Activated T-cell treated with anti-CD3 and anti-CD28 coated beads, Interleukin-2, amount 50 U/mL, for 4 hours (primary cell): Measurements from ENCODE around the gene TM7SF2. TPM values are rescaled to one million over a fixed set of nuclear protein-coding genes. Genes with fewer than 3 reads are reported as not detected.
"Not testable (repeated sequence)": the region's sequence is repeated elsewhere in the genome, so short reads cannot be mapped to it uniquely, and the experiment has no call there.

Experiments
- ATAC-seq, 2 donors: fragments of 200-7000 bp; cut with Tn5 transposase; one replicate each; pipeline ENCODE4 v1.10.0; 2021
- DNase-seq: peaks from one replicate; pipeline ENCODE4 v3.0.0-alpha.2; 2020
- H3K27me3 Mint-ChIP-seq: one replicate; pipeline ENCODE4 v1.8.0; 2021; ENCODE audit warnings: low read depth, mixed read lengths
- H3K36me3 Mint-ChIP-seq: one replicate; pipeline ENCODE4 v1.8.0; 2022; ENCODE audit warnings: mixed read lengths; ENCODE audit not compliant: insufficient read depth
- H3K4me1 Mint-ChIP-seq: one replicate; pipeline ENCODE4 v1.8.0; 2021; ENCODE audit warnings: low read depth, mixed read lengths
- H3K4me3 Mint-ChIP-seq: one replicate; pipeline ENCODE4 v1.8.0; 2021; ENCODE audit warnings: mild to moderate bottlenecking, moderate library complexity, mixed read lengths
- H3K9me3 Mint-ChIP-seq: one replicate; pipeline ENCODE4 v1.8.0; 2021; ENCODE audit warnings: mixed read lengths
- total RNA-seq, 3 donors: library from RNA; stranded (reverse); gene quantifications; one replicate each; pipeline ENCODE4 v1.2.1, GENCODE V29; 2021

Gene TM7SF2
- total RNA-seq, 3 donors from 2014 or later = 18.4 to 19.4 (median 18.7) TPM

DNA sequence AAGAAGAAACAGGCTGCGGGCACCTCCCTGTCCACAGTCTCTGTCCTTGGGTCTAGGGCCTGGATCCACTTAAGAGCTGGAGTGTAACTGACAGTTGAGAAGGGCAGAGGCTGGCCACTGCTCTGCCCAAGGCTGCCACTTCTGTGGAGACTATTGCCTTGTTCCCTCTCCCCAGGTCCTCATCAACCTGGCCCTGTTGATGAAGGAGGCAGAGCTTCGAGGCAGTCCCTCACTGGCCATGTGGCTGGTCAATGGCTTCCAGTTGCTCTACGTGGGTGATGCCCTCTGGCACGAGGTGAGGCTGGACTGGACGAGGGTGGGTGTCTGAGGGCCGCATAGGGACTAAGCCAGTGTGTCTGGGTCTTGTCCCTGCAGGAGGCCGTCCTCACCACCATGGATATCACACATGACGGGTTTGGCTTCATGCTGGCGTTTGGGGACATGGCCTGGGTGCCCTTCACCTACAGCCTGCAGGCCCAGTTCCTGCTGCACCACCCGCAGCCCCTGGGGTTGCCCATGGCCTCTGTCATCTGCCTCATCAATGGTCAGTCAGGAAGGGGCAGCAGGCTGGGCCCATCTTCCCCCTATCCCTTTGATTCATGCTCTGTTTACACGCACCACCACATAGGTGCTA is 3.0 kb downstream of the TM7SF2 start:
- ATAC-seq (no peak), DNase-seq (no peak)
- H3K9me3 Mint-ChIP-seq = no peaks in the 10 kb centered on the region
- H3K27me3 Mint-ChIP-seq = no peaks in the 10 kb centered on the region
- H3K4me1 Mint-ChIP-seq = peaks cover 60% of the 10 kb centered on the region
- H3K36me3 Mint-ChIP-seq = peaks cover 14% of the 10 kb centered on the region
- no peak overlapping the region for H3K4me3 Mint-ChIP-seq

DNA sequence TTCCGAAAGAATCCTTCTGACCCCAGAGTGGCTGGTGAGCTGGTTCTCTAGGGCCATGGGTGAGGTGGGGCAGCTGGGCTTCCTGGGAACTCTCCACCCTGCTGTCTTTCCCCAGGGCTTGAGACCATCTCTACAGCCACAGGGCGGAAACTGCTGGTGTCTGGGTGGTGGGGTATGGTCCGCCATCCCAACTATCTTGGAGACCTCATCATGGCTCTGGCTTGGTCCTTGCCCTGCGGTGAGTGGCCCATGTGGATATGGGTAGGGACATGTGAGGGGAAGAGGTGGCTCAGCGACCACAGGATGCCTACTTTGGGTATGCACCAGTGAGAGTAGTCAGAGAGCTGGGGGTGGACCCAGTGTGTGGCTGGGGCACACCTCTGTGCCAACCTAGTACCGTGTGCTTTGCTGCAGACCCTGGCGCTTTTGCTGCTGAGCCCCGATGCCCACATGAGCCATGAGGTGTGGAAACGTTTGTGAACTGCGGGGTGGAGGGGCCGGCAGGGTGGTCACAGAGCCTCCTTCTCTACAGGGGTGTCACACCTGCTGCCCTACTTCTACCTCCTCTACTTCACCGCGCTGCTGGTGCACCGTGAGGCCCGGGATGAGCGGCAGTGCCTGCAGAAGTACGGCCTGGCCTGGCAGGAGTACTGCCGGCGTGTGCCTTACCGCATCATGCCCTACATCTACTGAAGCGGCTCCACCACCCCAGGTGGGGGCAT is 3.9 kb downstream of the TM7SF2 start:
- DNase-seq (no peak), ATAC-seq (no peak)
- Mint-ChIP-seq H3K9me3 (no peaks in the 10 kb centered on the region), H3K27me3 (no peaks in the 10 kb centered on the region), H3K4me1 (peaks cover 62% of the 10 kb centered on the region), H3K4me3 (peak overlapping the region; percentile 88), H3K36me3 (peaks cover 16% of the 10 kb centered on the region)

DNA sequence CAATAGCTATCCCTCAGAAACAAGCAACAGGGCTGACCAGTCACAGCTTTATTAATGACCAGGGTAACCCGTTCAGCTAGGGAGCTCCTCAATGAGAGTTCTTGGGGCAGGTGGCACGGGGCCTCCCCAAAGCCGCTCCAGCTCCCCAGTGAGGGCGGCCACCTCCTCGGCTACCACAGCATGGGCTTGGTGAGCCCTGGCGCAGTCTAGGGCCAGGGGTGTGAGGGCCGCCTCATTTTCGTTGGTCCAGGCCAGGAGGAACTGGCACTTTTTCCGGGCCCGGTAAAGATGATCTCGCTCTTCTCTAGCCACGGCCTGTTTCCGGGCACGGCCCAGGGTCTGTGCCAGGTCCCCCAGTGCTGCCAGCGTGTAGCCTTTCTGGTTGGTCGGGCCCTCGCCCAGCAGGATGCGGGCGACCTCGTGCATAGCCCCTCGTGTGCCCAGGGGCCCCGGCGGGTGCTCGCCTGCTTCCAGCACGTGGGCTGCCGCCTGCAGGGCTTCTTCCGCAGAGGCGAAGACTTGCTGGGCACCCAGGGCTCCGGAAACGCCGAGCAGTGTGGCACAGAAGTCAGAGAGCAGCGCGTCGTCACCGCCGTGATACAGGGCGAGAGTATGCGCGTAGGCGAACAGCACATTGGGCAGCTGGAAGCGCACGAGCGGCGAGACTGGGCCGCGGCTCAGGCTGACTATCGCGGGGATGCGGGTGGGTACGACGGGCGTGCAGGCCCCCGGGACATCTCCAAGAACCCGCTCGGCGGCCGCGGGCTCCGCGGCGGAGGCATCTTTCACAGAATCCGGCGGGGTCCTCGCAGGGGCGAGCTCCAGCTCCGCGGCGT is 4.9 kb downstream of the TM7SF2 start:
- Mint-ChIP-seq H3K4me3 (peak overlapping the region; percentile 88), H3K4me1 (peaks cover 60% of the 10 kb centered on the region), H3K27me3 (no peaks in the 10 kb centered on the region), H3K36me3 (peaks cover 25% of the 10 kb centered on the region), H3K9me3 (no peaks in the 10 kb centered on the region)
- DNase-seq = peak; percentile 61
- peak; percentile 26 to 31 for ATAC-seq

DNA sequence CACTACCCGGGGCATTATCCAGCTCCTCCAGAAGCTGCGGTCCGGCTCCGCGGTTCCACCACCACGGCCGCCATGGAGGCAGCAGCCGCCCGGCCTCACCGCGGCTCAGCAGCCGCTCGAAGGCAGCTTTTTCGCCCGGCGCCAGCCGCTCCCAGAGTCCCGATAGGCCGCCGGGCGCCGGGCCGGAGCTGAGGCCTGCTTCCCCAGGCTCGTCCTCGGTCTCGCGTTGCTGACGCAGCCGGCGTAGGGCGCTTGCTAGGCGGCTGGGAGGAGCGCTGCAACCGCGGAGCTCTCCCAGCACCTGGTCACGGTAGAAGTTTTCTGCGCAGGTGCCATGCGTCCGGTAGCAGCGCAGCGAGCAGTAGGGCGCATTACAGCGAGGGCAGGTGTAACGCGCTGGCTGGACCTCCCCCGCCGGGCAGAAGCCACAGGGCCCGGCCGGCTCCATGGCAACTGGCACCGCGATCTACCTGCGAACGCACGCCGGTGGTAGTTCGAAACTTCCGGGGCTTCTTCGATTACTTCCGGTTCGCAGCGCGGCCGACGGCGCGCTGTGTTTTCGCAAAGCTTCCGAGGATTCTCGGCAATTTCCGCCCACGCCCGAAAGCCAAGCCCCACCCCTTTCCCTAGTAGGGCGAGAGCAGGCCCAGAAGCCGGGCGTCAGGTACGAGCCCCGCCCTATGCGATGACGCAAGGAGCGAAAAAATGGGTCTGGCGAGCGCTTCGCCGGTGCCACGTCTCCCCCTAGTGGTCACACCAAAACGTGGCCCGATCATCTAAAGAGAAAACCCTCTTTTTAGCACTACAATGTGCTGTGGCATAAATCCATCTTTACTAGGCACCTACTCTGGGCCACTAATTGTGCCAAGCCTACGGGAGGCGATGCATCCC is 5.8 kb downstream of the TM7SF2 start, which contains the start of gene ZNHIT2:
Gene ZNHIT2 (minus strand): TSS at position 496 of the 891 bp plus-strand sequence. CDS start 48 bp downstream, at position 448.
- ATAC-seq = peak; percentile 62 to 67
- Mint-ChIP-seq H3K36me3 (peaks cover 31% of the 10 kb centered on the region), H3K9me3 (no peaks in the 10 kb centered on the region), H3K4me3 (peak within 1 kb of the TSS; percentile 88), H3K27me3 (no peaks in the 10 kb centered on the region), H3K4me1 (peaks cover 57% of the 10 kb centered on the region)
- peak; percentile 100 for DNase-seq

DNA sequence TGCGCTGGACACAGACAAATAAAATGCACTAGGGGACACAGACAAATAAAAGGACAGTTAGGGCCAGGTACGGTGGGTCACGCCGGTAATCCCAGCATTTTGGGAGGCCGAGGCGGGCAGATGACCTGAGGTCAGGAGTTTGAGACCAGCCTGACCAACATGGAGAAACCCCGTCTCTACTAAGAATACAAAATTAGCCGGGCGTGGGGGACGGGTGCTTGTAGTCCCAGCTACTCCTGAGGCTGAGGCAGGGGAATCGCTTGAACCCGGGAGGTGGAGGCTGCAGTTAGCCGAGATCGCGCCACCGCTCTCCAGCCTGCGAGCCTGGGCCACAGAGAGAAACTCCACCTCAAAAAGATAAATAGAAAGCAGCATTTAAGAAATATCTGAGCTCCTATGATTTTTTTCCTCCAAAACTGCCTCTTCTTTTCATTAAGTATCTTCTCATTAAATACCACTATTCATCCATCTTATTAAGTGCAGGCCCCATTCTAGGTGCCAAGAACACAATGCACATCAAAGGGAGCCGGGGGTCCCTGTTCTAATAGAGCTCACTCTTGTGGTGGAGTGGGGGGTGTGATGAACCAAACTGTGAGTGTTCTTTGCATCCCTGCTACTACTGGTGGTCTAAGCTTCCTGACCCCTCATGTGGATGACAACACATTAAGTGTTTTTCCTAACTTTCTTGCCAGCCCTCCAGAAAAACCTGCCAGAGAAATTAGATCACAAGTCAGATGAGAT is 6.6 kb downstream of the TM7SF2 start:
- peaks cover 32% of the 10 kb centered on the region for H3K36me3 Mint-ChIP-seq
- H3K4me1 Mint-ChIP-seq = peaks cover 58% of the 10 kb centered on the region
- DNase-seq = no peak

DNA sequence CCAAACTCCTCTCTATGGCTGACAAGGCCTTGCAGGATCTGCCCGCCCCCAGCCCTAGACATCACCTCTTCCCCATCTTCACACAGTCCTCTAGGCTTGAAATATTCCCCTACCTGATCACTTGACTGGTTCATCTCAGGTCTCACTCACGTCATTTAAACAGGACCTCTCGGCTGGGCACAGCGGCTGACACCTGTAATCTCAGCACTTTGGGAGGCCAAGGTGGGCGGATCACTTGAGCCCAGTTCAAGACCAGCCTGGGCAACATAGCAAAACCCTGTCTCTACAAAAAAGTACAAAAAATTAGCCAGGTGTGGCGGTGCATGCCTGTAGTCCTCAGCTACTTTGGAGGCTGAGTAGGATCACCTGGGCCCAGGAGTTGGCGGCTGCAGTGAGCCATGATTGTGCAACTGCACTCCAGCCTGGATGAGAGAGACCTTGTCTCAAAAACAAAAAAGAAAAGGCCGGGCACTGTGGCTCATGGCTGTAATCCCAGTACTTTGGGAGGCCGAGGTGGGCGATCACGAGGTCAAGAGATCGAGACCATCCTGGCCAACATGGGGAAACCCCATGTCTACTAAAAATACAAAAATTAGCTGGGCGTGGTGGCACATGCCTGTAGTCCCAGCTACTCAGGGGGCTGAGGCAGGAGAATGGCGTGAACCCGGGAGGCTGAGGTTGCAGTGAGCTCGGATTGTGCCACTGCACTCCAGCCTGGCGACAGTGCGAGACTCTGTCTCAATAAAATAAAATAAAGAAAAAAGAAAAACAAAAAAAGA is 7.4 kb downstream of the TM7SF2 start:
- H3K27me3 Mint-ChIP-seq, DNase-seq, ATAC-seq, H3K9me3 Mint-ChIP-seq: not testable (repeated sequence)
- Mint-ChIP-seq H3K4me1 (peaks cover 53% of the 10 kb centered on the region), H3K36me3 (peaks cover 32% of the 10 kb centered on the region), H3K4me3 (peak overlapping the region; percentile 100)

More for the DNA sequence above, 6.6 kb downstream of the TM7SF2 start:
- Mint-ChIP-seq H3K27me3 (no peaks in the 10 kb centered on the region), H3K9me3 (no peaks in the 10 kb centered on the region), H3K4me3 (peak overlapping the region; percentile 88)
- no peak for ATAC-seq

DNA sequence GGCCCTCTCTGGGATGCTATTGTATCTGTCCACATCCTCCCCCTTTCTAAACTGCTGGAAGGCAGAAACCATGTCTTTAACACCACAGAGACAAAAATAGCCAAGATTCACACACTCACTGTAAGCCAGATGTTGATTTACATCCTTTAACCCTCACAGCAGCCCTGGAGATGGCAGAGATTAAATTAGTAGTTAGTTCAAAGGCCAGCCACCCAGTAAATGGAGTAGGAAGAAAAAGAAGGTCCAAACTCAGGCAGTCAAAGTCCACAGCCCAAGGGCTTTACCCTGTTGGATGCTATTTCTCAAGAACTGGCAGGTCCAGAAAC is 8.0 kb downstream of the TM7SF2 start:
- no peaks in the 10 kb centered on the region for H3K27me3 Mint-ChIP-seq
- H3K36me3 Mint-ChIP-seq = peaks cover 34% of the 10 kb centered on the region
- DNase-seq = no peak
- H3K9me3 Mint-ChIP-seq = no peaks in the 10 kb centered on the region
- H3K4me1 Mint-ChIP-seq = peaks cover 56% of the 10 kb centered on the region
- H3K4me3 Mint-ChIP-seq = peak overlapping the region; percentile 100
- no peak for ATAC-seq

DNA sequence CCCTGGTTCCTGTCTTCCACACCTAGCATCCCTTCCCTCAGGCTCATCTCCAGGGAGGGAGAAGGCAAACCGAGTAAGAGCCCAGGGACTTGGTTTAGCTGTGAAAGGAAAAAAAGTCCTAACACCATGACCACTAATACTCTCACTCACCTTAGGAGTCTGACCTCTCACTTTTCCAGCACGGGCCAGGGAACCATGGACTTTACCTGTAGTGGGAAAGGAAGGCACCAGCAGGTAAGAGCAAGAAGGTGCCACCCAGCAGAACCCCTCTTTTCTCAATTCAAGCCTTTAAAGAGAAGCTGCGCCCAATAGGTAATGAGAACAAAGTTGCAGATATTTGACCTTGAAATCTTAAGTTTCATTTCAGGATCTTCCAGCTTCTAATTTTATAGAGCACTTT is 9.2 kb downstream of the TM7SF2 start:
- H3K9me3 Mint-ChIP-seq = no peaks in the 10 kb centered on the region
- no peaks in the 10 kb centered on the region for H3K27me3 Mint-ChIP-seq
- no peak for DNase-seq
- H3K4me1 Mint-ChIP-seq = peaks cover 55% of the 10 kb centered on the region
- no peak for ATAC-seq
- peak overlapping the region; percentile 100 for H3K4me3 Mint-ChIP-seq
- H3K36me3 Mint-ChIP-seq = peaks cover 37% of the 10 kb centered on the region

DNA sequence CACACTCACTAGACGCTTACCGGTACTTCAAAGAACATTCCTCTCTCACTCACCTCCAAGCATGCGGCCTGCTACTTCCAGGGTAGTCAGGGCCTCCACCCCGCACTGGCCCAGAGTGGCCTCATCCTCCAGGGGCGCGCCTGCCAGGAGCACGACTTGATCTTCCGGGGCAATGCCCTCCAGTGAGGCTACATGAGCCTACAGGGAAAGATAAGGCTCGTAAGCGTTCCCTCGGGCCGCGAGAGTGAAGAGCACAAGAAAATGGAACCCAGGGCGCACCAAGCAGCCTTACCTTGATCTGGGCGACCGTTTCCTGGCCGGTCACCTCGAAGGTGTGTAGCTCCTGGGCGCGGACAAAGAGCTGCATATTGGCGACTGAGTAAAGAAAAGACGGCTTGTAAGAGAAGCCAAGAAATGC is 9.8 kb downstream of the TM7SF2 start:
- no peak for ATAC-seq
- Mint-ChIP-seq H3K4me3 (peak overlapping the region; percentile 100), H3K36me3 (peaks cover 37% of the 10 kb centered on the region), H3K9me3 (no peaks in the 10 kb centered on the region), H3K4me1 (peaks cover 49% of the 10 kb centered on the region), H3K27me3 (no peaks in the 10 kb centered on the region)
- DNase-seq = no peak

DNA sequence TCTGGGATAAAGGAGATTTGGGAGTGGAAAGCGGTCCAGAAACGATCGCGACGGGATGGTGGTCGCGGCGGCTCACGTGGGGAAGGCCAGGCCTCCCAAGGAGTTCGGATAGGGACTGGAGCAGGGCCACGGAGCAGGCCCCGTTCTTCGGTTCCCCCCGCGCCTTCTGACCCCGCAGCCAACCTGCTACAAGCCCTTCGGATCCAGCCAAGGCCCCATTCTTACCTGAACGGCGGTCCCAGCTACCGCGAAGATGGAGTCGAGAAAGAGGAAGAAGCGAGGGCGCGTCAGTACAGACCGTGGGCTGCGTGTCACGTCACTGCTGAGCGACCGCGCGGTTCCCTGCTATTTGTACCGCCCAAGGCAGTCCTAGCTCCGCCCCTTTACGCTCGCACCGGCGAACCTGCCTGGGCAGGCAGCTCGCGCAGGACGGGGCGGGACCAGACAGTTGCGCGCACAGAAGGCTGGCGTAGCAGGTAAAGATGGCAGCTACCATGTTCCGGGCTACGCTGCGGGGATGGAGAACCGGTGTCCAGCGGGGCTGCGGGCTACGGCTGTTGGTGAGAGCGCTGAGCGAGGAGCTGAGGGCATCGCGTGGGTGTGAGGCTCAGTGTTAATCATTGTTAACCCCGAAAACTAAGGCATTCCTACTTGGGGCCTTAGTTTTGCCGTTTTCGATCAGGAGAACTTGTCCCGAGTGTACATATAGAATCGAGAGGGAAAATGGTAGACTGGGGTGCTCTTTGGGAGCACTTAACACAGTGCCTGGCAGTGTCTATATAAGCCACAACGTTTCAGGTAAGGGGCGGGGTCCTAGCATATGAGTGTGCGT is 10.4 kb downstream of the TM7SF2 start, which contains the start of the genes FAU and MRPL49:
Gene FAU (minus strand): TSS at position 270 of the 832 bp plus-strand sequence. CDS start 321 bp downstream, outside the sequence.
Gene MRPL49 (plus strand): TSS at position 457 of the 832 bp plus-strand sequence. CDS start 26 bp downstream, at position 483.
- H3K4me1 Mint-ChIP-seq = peaks cover 46% of the 10 kb centered on the region
- H3K36me3 Mint-ChIP-seq = peaks cover 40% of the 10 kb centered on the region
- peak; percentile 98 for DNase-seq
- H3K27me3 Mint-ChIP-seq = no peaks in the 10 kb centered on the region
- ATAC-seq = peak; percentile 86 to 87
- no peaks in the 10 kb centered on the region for H3K9me3 Mint-ChIP-seq
- H3K4me3 Mint-ChIP-seq = peak within 1 kb of the TSS; percentile 100

DNA sequence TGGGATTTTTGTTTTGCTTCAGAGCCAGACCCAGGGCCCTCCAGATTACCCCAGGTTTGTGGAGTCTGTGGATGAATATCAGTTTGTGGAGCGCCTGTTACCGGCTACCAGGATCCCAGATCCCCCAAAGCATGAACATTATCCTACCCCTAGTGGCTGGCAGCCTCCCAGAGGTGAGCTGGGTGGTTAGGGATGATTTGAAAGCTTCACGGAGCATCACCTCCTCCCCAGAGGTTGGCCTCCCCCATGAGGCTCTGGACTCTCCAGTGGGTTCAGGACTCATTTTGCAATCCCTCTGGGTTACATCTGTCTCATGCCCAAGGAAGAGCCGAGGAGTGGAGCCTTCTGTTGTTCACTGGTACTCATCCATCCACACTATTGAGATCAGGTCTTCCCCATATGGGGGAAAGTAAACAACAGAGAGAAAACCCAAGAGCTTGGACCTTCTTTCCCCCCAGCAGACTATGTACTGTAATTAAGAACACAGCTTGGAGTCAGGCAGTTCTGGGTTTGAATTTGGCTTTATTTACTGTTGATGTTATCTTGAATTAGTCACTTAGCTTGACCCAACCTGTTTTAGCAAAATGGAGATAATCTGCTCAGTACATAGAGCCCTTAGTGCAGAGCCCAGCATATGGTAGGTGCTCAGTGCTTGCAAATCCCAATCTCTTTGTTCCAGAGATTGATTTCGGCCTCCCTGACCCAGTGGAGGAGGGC is 13.0 kb downstream of the TM7SF2 start:
- Mint-ChIP-seq H3K36me3 (peaks cover 31% of the 10 kb centered on the region), H3K9me3 (no peaks in the 10 kb centered on the region), H3K4me3 (peak overlapping the region; percentile 67)

More for the DNA sequence above, 13.0 kb downstream of the TM7SF2 start:
- DNase-seq (no peak), ATAC-seq (no peak)
- Mint-ChIP-seq H3K27me3 (no peaks in the 10 kb centered on the region), H3K4me1 (peaks cover 35% of the 10 kb centered on the region)
